22Rv1 (cell line): ENCODE data around the gene CISD3.

Experiments used
- H3K27ac ChIP-seq: fragments of 450-650 bp; 2 replicates; pipeline ENCODE4 v1.5.1; 2017
- ZFX ChIP-seq: fragments of 450-650 bp; IDR thresholded peaks from 2 replicates; pipeline ENCODE4 v1.6.1; 2017; ENCODE audit warnings: antibody characterized with exemption, borderline replicate concordance
- TF ChIP-seq, protein P1 (sequence below): fragments of 450-650 bp; IDR thresholded peaks from 2 replicates; pipeline ENCODE4 v1.5.1; 2017; ENCODE audit warnings: mild to moderate bottlenecking

Gene CISD3

DNA sequence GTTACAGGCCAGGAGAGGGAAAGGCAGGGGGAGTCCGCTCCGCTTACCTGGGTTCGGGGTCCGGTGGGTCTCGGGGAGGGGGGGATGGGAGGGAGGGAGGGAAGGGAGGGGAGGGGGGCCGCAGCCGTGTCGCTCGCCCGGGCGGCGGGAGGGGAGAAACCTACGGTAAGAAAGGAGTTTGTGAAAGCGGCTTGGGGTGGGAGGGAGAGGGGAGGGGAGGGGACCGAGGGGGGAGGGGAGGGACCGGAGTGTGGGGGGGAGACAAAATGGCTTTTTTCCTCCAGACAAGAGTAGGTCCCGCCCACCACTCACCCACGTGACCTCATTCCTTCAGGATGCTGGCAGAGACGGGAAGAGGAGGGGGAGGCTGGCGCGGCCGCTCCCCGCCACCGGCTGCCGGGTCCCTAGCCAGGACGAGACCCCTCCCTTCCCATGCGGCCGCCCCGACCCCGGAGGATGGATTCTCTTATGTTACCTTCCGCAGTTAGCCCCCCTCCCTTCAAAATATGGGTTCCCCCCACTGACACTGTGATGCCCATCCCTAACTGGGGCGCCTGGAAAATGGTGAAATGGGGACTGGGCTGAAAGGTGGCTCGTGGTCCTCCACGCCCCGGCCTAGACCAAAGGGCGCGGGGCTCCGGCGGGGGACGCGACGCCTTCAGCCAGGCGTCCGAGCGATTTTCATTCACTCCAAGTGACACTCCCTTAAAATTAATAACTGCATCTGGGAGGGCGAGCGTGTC lies 18.2 kb downstream of the CISD3 start, which contains the start of gene PCGF2:
PCGF2 (minus strand) TSS at position 188 of the 743 bp plus-strand sequence. CDS start 7,934 bp downstream, outside the sequence.
- TF ChIP-seq, protein P1, sequence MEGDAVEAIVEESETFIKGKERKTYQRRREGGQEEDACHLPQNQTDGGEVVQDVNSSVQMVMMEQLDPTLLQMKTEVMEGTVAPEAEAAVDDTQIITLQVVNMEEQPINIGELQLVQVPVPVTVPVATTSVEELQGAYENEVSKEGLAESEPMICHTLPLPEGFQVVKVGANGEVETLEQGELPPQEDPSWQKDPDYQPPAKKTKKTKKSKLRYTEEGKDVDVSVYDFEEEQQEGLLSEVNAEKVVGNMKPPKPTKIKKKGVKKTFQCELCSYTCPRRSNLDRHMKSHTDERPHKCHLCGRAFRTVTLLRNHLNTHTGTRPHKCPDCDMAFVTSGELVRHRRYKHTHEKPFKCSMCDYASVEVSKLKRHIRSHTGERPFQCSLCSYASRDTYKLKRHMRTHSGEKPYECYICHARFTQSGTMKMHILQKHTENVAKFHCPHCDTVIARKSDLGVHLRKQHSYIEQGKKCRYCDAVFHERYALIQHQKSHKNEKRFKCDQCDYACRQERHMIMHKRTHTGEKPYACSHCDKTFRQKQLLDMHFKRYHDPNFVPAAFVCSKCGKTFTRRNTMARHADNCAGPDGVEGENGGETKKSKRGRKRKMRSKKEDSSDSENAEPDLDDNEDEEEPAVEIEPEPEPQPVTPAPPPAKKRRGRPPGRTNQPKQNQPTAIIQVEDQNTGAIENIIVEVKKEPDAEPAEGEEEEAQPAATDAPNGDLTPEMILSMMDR: no peak
- no peak for TF ChIP-seq ZFX
- peak within 1 kb of the TSS; percentile 99 for H3K27ac ChIP-seq

DNA sequence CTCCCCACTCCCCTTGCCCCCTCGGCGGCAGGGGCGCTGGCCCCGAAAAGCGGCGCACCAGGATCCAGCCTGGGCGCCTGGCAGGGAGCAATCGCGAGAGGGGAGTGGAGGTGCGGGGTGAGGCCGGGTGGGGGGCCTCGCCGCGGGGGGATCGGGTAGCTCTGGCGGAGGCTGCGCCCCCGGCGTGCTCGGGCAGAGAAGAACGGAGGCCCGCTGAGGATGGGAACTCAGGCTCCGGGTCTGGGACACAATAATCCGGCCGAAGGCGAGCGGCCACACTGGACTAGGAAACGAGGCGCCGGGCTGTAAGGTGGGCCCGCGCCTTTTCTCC lies 18.7 kb downstream of the CISD3 start:
- H3K27ac ChIP-seq: peak overlapping the region; percentile 99
- no peak for TF ChIP-seq ZFX
- TF ChIP-seq, protein P1: no peak

DNA sequence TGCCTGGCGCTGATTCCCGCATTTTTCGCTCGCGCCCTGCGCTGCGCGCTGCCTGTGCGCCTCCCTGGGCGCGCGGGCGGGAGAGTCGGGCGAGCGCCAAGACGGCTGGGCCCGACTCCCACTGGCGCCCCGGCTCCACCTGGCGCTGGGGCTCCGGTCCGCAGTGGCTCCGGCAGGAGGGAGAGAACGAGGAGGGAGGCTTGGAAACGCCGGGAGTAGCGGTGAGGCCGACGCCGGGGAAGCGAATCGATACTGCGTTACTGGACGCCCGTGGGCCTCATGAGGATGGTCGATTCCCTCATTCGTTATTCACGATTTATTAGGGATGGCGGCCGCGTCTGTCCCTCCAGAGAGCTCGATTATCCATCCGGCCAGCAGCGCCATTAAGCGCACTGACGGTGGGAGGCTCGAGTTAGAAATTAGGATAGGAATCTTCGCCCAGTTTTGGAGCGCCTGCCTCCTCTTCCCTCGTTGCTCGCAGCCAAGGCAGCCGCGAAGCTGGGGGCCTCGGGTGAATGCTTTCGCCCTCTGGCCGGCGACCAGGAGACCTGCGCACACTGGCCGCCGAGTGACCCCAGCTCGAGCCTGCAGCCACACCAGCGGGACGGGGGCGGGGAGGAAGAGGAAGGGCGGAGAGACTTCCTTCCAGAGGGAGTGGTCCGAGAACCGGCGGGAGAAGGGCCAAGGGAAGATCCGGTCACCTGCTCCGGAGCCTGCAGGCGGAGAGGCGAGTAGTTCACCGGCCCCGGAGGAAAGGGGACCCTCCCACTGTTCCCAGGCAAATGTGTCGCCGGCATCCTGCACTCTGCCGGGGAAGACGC lies 19.3 kb downstream of the CISD3 start:
- H3K27ac ChIP-seq: peak overlapping the region; percentile 99
- TF ChIP-seq, protein P1: no peak
- no peak for TF ChIP-seq ZFX

DNA sequence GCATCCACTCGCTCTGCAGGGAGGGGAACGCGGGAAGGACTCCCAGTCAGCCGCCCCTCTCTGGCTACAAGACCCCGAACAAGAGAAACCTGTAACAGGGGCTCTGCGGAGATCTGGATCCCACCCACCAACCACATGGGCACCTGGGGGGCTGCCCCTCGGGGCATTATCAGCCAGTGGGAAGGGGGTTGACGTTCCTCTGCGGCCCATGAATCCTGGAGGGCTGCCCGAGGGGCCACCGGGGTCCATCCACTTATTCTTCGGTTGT lies 19.8 kb downstream of the CISD3 start:
- TF ChIP-seq, protein P1: no peak
- TF ChIP-seq ZFX: no peak
- peak overlapping the region; percentile 99 for H3K27ac ChIP-seq

DNA sequence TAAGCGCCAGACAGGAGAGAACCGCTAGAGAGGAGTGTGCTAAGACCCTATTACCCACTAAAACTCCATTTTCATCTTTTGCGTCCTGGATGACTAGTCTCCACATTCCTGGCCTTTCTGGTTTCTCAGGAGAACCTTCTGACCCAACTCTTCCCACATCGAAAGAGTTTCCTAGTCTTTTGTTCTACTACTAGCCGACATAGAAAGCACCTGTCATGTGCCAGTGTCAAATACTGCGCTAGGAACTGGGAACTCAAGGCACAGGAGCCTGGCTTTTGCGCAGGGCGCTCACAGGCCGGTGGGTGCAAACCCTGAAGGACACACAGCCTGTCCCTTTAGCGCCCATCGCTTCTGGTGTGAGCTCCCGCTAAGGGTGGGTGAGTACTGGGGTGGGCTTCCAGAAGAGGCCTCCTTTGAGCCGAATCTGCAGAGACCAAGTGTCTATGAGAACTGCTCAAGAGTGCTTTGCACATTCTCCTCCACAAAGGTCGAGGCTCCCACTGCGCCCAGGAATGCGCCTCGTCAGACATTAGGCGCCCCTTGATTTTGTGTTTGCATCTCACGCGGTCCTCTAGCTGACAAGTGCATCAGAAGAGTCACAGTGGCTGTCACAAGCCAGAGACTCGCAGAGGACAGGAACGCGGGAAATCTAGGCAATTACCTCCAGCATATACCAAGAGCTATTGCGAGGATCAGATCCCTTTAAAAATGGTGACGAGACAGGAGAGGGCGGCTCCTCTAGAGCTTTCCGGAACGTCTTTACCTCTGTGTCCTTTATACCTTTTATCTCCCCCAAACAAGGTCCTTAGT lies 20.4 kb downstream of the CISD3 start:
- peak overlapping the region; percentile 99 for H3K27ac ChIP-seq
- TF ChIP-seq ZFX: no peak
- TF ChIP-seq, protein P1: no peak

DNA sequence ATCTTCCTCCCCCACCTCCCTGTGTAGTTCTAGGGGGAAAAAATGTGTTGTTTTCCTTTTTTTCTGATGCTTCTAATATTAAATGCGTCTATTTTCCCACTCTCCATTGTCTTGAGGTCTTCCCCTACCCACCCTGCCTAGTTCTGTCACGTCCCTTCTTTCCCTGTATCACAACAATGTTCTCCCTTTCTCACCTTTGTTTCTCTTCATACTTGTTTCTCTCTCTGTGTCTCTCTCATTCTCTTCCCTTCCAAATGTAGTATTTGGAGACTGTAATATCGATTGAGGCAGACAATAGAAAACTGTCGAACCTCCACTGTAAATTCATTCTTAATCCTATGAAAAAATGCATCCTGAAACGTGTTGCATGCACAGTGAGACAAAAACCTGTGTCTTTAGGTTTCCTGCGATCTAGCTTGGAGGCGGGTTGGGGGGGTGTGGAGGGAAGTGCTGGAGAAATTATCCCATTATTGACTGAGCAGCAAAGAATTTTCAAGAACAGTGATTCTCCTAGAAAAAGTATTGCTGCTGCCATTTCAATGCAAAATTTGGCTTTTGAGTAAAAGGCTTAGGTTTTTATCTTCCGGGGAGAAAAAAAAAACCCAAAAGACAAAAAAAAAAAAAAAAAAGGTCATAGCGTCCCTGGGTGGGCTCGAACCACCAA lies 21.1 kb downstream of the CISD3 start:
- peak overlapping the region; percentile 99 for H3K27ac ChIP-seq
- TF ChIP-seq, protein P1: no peak
- TF ChIP-seq ZFX: no peak
